HepG2 (cell line): ENCODE measurements around the gene JSRP1. TPM values are rescaled to one million over a fixed set of nuclear protein-coding genes. Genes with fewer than 3 reads are reported as not detected.

Experiments used
- BATF2 ChIP-seq: sonication (generic); formaldehyde crosslinking; IDR thresholded peaks from 2 replicates; pipeline ENCODE4 v1.8.0; 2022; ENCODE audit warnings: mild to moderate bottlenecking, missing genetic modification reagents, moderate library complexity
- CBX2 ChIP-seq, 2 experiments: fragments of 200-600 bp in 1 of 2; sonication (generic); formaldehyde crosslinking in 1 of 2; IDR thresholded peaks; 2 replicates each; pipeline versions ENCODE4 v1.7.0 to v1.8.1; 2018 to 2022; ENCODE audit warnings: low read depth in 2 of 2, low read length in 1 of 2, mild to moderate bottlenecking in 1 of 2, missing genetic modification reagents in 1 of 2
- CENPT ChIP-seq: sonication (generic); formaldehyde crosslinking; IDR thresholded peaks from 2 replicates; pipeline ENCODE4 v1.8.0; 2022; ENCODE audit warnings: low read depth, mild to moderate bottlenecking, moderate library complexity, missing genetic modification reagents
- DR1 ChIP-seq: sonication (generic); formaldehyde crosslinking; IDR thresholded peaks from 2 replicates; pipeline ENCODE4 v1.8.0; 2021; ENCODE audit warnings: mild to moderate bottlenecking, missing genetic modification reagents, inconsistent platforms
- HBP1 ChIP-seq: IDR thresholded peaks from 2 replicates; pipeline ENCODE4 v1.6.1; 2016; ENCODE audit warnings: low read depth, control low read depth
- MTF1 ChIP-seq: sonication (generic); formaldehyde crosslinking; IDR thresholded peaks from 2 replicates; pipeline ENCODE4 v1.5.0; 2020; ENCODE audit warnings: missing genetic modification reagents
- POLR2A ChIP-seq, 2 experiments: IDR thresholded peaks; 2 replicates each; pipeline ENCODE4 v1.6.1; 2011; ENCODE audit warnings: low read depth in 2 of 2, low read length in 2 of 2, mild to moderate bottlenecking in 1 of 2, moderate library complexity in 1 of 2; ENCODE audit not compliant: insufficient read depth in 1 of 2
- SATB2 ChIP-seq: sonication (generic); formaldehyde crosslinking; IDR thresholded peaks from 2 replicates; pipeline ENCODE4 v1.5.0; 2020; ENCODE audit warnings: missing genetic modification reagents
- SNAPC4 ChIP-seq: sonication (generic); formaldehyde crosslinking; IDR thresholded peaks from 2 replicates; pipeline ENCODE4 v1.4.0; 2020; ENCODE audit warnings: mild to moderate bottlenecking, missing genetic modification reagents
- TFDP1 ChIP-seq: IDR thresholded peaks from 2 replicates; pipeline ENCODE4 v1.6.1; 2016; ENCODE audit warnings: missing compliant biosample characterization, missing genetic modification reagents, borderline replicate concordance
- ZBTB1 ChIP-seq: sonication (generic); formaldehyde crosslinking; IDR thresholded peaks from 2 replicates; pipeline ENCODE4 v1.4.0; 2020; ENCODE audit warnings: missing genetic modification reagents, borderline replicate concordance
- ZBTB2 ChIP-seq: sonication (generic); formaldehyde crosslinking; IDR thresholded peaks from 2 replicates; pipeline ENCODE4 v1.8.0; 2022; ENCODE audit warnings: low read depth, missing genetic modification reagents
- ZBTB42 ChIP-seq: sonication (generic); formaldehyde crosslinking; IDR thresholded peaks from 2 replicates; pipeline ENCODE4 v1.5.0; 2020; ENCODE audit warnings: mild to moderate bottlenecking, missing genetic modification reagents
- ZFP37 ChIP-seq: sonication (generic); formaldehyde crosslinking; IDR thresholded peaks from 2 replicates; pipeline ENCODE4 v1.4.0; 2020; ENCODE audit warnings: missing genetic modification reagents, borderline replicate concordance
- ZFP41 ChIP-seq: sonication (generic); formaldehyde crosslinking; IDR thresholded peaks from 2 replicates; pipeline ENCODE4 v1.4.0; 2020; ENCODE audit warnings: mild to moderate bottlenecking, missing genetic modification reagents, borderline replicate concordance
- ZNF546 ChIP-seq: sonication (generic); formaldehyde crosslinking; conservative IDR thresholded peaks from 2 replicates; pipeline ENCODE4 v1.8.1; 2023; ENCODE audit warnings: mild to moderate bottlenecking, missing genetic modification reagents
- ZNF589 ChIP-seq: sonication (generic); formaldehyde crosslinking; conservative IDR thresholded peaks from 2 replicates; pipeline ENCODE4 v1.8.0; 2022; ENCODE audit warnings: mild to moderate bottlenecking, moderate library complexity, missing genetic modification reagents
- ZNF737 ChIP-seq: sonication (generic); formaldehyde crosslinking; IDR thresholded peaks from 2 replicates; pipeline ENCODE4 v1.5.0; 2020; ENCODE audit warnings: missing genetic modification reagents, mild to moderate bottlenecking, borderline replicate concordance
- ZNF746 ChIP-seq: sonication (generic); formaldehyde crosslinking; IDR thresholded peaks from 2 replicates; pipeline ENCODE4 v1.8.0; 2022; ENCODE audit warnings: mild to moderate bottlenecking, missing genetic modification reagents
- ZNF776 ChIP-seq: sonication (generic); formaldehyde crosslinking; IDR thresholded peaks from 2 replicates; pipeline ENCODE4 v1.4.0; 2020; ENCODE audit warnings: mild to moderate bottlenecking, missing genetic modification reagents
- polyA plus RNA-seq, 8 experiments: library from polyadenylated mRNA; depleted of rRNA in 3 of 8; stranded (reverse) in 7 of 8; unstranded in 1 of 8; fragments of >200 nt; fragmentation: Illumina TruSeq in 4 of 8; extraction: Trizol in 4 of 8; gene quantifications; 2 replicates each; pipeline versions ENCODE4 v1.2.1 to v1.2.3, GENCODE V29; 2011 to 2016; ENCODE audit warnings: low read depth in 4 of 8, missing spikeins in 1 of 8, mixed read lengths in 1 of 8; ENCODE audit not compliant: insufficient read depth in 1 of 8
- total RNA-seq, 5 experiments: library from RNA; depleted of rRNA; stranded (reverse); fragments of >200 nt; fragmentation: Illumina TruSeq; extraction: Trizol; gene quantifications; 2 replicates each; pipeline ENCODE4 v1.2.3, GENCODE V29; 2016; ENCODE audit warnings: low read depth in 1 of 5

The JSRP1 gene
- total and polyA plus RNA-seq, 2 of the 13 experiments (the other 11 are each of a cell fraction or from before 2014, with no cell fraction given): 0.16 to 0.38 TPM

GRCh38 chr19:2252797-2253105 is 3.5 kb downstream of the JSRP1 start (continued):
- TF ChIP-seq TFDP1 (CRISPR knock-in tag) (0 out of 2 replicates have a peak, but pooled peaks have one; percentile 65), DR1 (peak; percentile 26; the same call in 1 of the 2 replicates), ZNF776 (CRISPR knock-in tag) (no peak), ZBTB2 (no peak), MTF1 (CRISPR knock-in tag) (0 out of 2 replicates have a peak, but pooled peaks have one; percentile 65), ZFP41 (peak; percentile 82; the same call in 1 of the 2 replicates), ZNF746 (CRISPR knock-in tag) (no peak), SNAPC4 (CRISPR knock-in tag) (no peak), ZNF589 (CRISPR knock-in tag) (peak; percentile 42; the same call in 1 of the 2 replicates), CENPT (CRISPR knock-in tag) (0 out of 2 replicates have a peak, but pooled peaks have one; percentile 64), ZFP37 (CRISPR knock-in tag) (0 out of 2 replicates have a peak, but pooled peaks have one; percentile 73), CBX2 (IDR thresholded peaks at IDR 0.05; ENCODE audit: low read depth, low read length) (no peak), CBX2 (CRISPR knock-in tag; IDR thresholded peaks at IDR 0.05; ENCODE audit: low read depth) (no peak), ZBTB42 (CRISPR knock-in tag) (no peak; the same call in 1 of the 2 replicates), POLR2A (IDR thresholded peaks at IDR 0.05; ENCODE audit: insufficient read depth in 1 of 2, low read depth in 2 of 2, low read length in 2 of 2) (no peak), ZNF737 (CRISPR knock-in tag) (no peak), BATF2 (CRISPR knock-in tag) (0 out of 2 replicates have a peak, but pooled peaks have one; percentile 20), ZNF546 (CRISPR knock-in tag) (no peak), HBP1 (CRISPR knock-in tag) (no peak), SATB2 (peak; percentile 90), ZBTB1 (CRISPR knock-in tag) (no peak)
